ENCODE measurements around the gene PIP5K1B.

Gene PIP5K1B

DNA sequence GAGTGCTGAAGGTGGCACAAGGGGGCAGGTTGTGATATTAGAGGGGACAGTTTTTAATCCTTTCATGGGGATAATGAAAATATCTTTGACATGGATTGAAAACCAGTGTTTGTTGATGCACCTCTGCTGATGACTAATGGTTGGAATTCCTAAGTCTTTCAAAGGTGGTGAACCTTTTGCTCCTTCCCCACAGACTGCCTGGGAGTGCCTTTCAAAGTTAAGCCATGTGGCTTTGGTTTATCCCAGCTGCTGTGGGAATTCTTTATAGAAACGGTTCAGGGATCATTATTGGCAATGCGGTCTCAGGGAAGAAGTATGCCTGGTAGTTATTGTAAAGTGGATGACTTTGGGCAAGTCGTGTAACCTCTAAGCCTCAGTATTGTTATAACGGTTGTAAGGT, 45.7 kb downstream of the PIP5K1B start:
- Histone ChIP-seq H3K4me1 (ENCODE audit: insufficient read depth, low read length) (no peaks in the 10 kb centered on the region), H3K36me3 (ENCODE audit: insufficient read depth, low read length) (no peaks in the 10 kb centered on the region), H3K4me3 (ENCODE audit: low read depth in 1 of 2, low read length in 2 of 2) (no peak overlapping the region), H3K9me3 (ENCODE audit: insufficient read depth, low read length, severe bottlenecking) (no peaks in the 10 kb centered on the region), H3K9ac (ENCODE audit: low read depth, low read length) (no peak overlapping the region), H3K27me3 (ENCODE audit: insufficient read depth, low read length, poor library complexity) (no peaks in the 10 kb centered on the region), H3K27ac (ENCODE audit: low read length) (no peak overlapping the region), H4K20me1 (ENCODE audit: insufficient read depth, low read length) (no peaks in the 10 kb centered on the region), H2AFZ (ENCODE audit: low read depth, low read length) (no peak overlapping the region), H3K4me2 (ENCODE audit: insufficient read depth, low read length) (no peak overlapping the region), H3K79me2 (ENCODE audit: insufficient read depth, low read length) (no peaks in the 10 kb centered on the region)
- ATAC-seq (ENCODE audit: insufficient read depth, low read depth) (no peak), DNase-seq (no peak)
- TF ChIP-seq, protein P1, sequence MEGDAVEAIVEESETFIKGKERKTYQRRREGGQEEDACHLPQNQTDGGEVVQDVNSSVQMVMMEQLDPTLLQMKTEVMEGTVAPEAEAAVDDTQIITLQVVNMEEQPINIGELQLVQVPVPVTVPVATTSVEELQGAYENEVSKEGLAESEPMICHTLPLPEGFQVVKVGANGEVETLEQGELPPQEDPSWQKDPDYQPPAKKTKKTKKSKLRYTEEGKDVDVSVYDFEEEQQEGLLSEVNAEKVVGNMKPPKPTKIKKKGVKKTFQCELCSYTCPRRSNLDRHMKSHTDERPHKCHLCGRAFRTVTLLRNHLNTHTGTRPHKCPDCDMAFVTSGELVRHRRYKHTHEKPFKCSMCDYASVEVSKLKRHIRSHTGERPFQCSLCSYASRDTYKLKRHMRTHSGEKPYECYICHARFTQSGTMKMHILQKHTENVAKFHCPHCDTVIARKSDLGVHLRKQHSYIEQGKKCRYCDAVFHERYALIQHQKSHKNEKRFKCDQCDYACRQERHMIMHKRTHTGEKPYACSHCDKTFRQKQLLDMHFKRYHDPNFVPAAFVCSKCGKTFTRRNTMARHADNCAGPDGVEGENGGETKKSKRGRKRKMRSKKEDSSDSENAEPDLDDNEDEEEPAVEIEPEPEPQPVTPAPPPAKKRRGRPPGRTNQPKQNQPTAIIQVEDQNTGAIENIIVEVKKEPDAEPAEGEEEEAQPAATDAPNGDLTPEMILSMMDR (IDR thresholded peaks at IDR 0.05; ENCODE audit: borderline replicate concordance, extremely low read depth, low read length, poor library complexity, severe bottlenecking), result no peak
- no peak for TF ChIP-seq EZH2 (IDR thresholded peaks at IDR 0.05; ENCODE audit: borderline replicate concordance, low read depth, low read length, severe bottlenecking)

DNA sequence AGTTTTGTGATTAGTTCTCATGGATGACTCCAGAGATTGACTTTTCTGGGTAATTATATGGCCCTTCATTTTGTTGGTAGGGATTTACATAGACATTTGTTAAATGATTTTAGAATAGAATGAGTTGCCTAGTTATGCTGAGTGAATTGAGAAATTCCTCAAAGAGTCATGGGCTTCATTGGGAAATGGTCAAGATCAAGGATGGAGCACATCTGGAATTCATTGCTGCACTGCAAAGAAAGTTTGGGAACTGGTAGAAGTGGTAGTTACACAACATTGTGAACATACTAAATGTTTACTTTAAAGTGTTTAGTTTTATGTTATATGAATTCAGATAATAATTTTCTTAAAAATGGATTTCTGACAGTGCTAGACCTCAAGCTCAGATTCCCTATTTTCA, 46.5 kb downstream of the PIP5K1B start:
- no peaks in the 10 kb centered on the region for H3K36me3 ChIP-seq (ENCODE audit: insufficient read depth, low read length)
- no peak for ATAC-seq (ENCODE audit: insufficient read depth, low read depth)
- H3K79me2 ChIP-seq (ENCODE audit: insufficient read depth, low read length), result no peaks in the 10 kb centered on the region
- no peak overlapping the region for H3K9ac ChIP-seq (ENCODE audit: low read depth, low read length)
- no peaks in the 10 kb centered on the region for H3K4me1 ChIP-seq (ENCODE audit: insufficient read depth, low read length)
- no peaks in the 10 kb centered on the region for H3K27me3 ChIP-seq (ENCODE audit: insufficient read depth, low read length, poor library complexity)
- H3K9me3 ChIP-seq (ENCODE audit: insufficient read depth, low read length, severe bottlenecking), result no peaks in the 10 kb centered on the region
- no peak overlapping the region for H3K4me2 ChIP-seq (ENCODE audit: insufficient read depth, low read length)
- no peak overlapping the region for H3K4me3 ChIP-seq (ENCODE audit: low read depth in 1 of 2, low read length in 2 of 2)
- H3K27ac ChIP-seq (ENCODE audit: low read length), result no peak overlapping the region
- no peaks in the 10 kb centered on the region for H4K20me1 ChIP-seq (ENCODE audit: insufficient read depth, low read length)
- TF ChIP-seq EZH2 (IDR thresholded peaks at IDR 0.05; ENCODE audit: borderline replicate concordance, low read depth, low read length, severe bottlenecking), result no peak
- TF ChIP-seq, protein P1 (IDR thresholded peaks at IDR 0.05; ENCODE audit: borderline replicate concordance, extremely low read depth, low read length, poor library complexity, severe bottlenecking), result no peak
- DNase-seq, result no peak
- H2AFZ ChIP-seq (ENCODE audit: low read depth, low read length), result no peak overlapping the region

DNA sequence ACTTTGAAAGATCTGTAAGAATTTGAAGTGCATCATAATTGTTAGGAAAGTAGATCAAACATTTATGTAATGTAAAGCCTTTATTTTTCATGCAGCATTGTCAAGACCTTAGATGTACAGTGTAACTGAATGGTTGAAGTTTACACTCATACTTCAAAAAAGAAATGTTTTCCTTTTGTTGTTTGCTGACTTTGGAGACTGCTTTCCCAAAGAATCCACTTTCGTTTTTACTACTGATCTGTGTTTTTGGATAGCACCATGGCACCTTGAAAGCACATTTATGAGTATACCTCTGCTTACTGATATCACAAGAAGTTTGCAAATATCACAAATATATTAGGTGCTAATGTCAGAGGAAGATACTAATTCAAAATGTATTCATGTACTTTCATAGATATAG, 50.0 kb downstream of the PIP5K1B start:
- no peak for DNase-seq
- no peaks in the 10 kb centered on the region for H3K27me3 ChIP-seq (ENCODE audit: insufficient read depth, low read length, poor library complexity)

More for the DNA sequence above, 50.0 kb downstream of the PIP5K1B start:
- Histone ChIP-seq H3K9me3 (ENCODE audit: insufficient read depth, low read length, severe bottlenecking) (no peaks in the 10 kb centered on the region), H3K79me2 (ENCODE audit: insufficient read depth, low read length) (no peaks in the 10 kb centered on the region), H3K36me3 (ENCODE audit: insufficient read depth, low read length) (no peaks in the 10 kb centered on the region), H3K4me3 (ENCODE audit: low read depth in 1 of 2, low read length in 2 of 2) (no peak overlapping the region), H3K4me2 (ENCODE audit: insufficient read depth, low read length) (no peak overlapping the region), H4K20me1 (ENCODE audit: insufficient read depth, low read length) (no peaks in the 10 kb centered on the region), H2AFZ (ENCODE audit: low read depth, low read length) (no peak overlapping the region), H3K9ac (ENCODE audit: low read depth, low read length) (no peak overlapping the region), H3K27ac (ENCODE audit: low read length) (no peak overlapping the region), H3K4me1 (ENCODE audit: insufficient read depth, low read length) (no peaks in the 10 kb centered on the region)
- no peak for ATAC-seq (ENCODE audit: insufficient read depth, low read depth)
- TF ChIP-seq, protein P1 (IDR thresholded peaks at IDR 0.05; ENCODE audit: borderline replicate concordance, extremely low read depth, low read length, poor library complexity, severe bottlenecking), result no peak
- no peak for TF ChIP-seq EZH2 (IDR thresholded peaks at IDR 0.05; ENCODE audit: borderline replicate concordance, low read depth, low read length, severe bottlenecking)
